ENCODE data around the gene KCNH3. TPM values are rescaled to one million over a fixed set of nuclear protein-coding genes. Genes with fewer than 3 reads are reported as not detected.

The KCNH3 gene
- total RNA-seq, 1 experiment from 2014 or later = 0.26 TPM

DNA sequence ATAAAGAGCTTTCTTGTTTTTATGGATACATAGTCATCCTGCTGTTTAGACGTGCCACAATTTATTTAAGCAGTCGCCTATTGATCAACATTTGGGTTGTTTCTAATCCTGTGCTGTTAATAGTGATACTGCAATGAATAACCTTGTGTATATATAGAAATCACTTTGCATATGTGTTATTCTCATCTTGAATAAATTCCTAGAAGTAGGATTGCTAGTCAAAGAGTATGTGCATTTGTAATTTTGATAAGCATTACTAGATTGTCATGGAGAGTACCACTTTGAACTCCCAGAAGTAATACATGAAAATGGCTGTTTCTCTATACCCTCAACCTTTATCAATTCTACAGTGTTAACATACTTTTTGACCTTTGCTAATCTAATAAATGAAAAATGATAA lies 44.9 kb upstream of the KCNH3 start:
- no peak overlapping the region for H2BK5ac ChIP-seq (ENCODE audit: insufficient read length, low read length)
- Mint-ChIP-seq H3K4me3 (no peak overlapping the region), H3K27ac (no peak overlapping the region), H3K9me3 (no peaks in the 10 kb centered on the region), H3K36me3 (ENCODE audit: insufficient read depth in 1 of 3, low read depth in 3 of 3) (peaks cover 11 to 32% (median 14%) of the 10 kb centered on the region in 3 experiments; a peak in 6 of 7 replicates), H3K4me1 (peaks cover 15 to 17% of the 10 kb centered on the region in 2 experiments), H3K27me3 (ENCODE audit: low read depth) (no peaks in the 10 kb centered on the region)
- WGBS (ENCODE audit: extremely low coverage, insufficient read length, low lambda C conversion rate) = no CpG with 5 or more reads among the region's 2 CpGs
- no peaks in the 10 kb centered on the region for H3K23me2 ChIP-seq (ENCODE audit: insufficient read length, low read depth, low read length, poor library complexity, severe bottlenecking)
- H3K4me1 ChIP-seq (ENCODE audit: insufficient read depth, low read length) = peaks cover 2% of the 10 kb centered on the region; the same call in 1 of the 2 replicates
- H3K27me3 ChIP-seq (ENCODE audit: insufficient read depth, low read length) = no peaks in the 10 kb centered on the region
- H4K20me1 ChIP-seq (ENCODE audit: control insufficient read depth, insufficient read depth, insufficient read length) = no peaks in the 10 kb centered on the region
- H3K4ac ChIP-seq (ENCODE audit: low read depth, low read length) = no peak overlapping the region
- no peaks in the 10 kb centered on the region for H3K79me2 ChIP-seq (ENCODE audit: insufficient read depth, low read length)
- no peak overlapping the region for H2BK20ac ChIP-seq (ENCODE audit: low read depth, low read length, poor library complexity, severe bottlenecking)
- no peak overlapping the region for H2AFZ ChIP-seq (ENCODE audit: low read length)
- H2AK5ac ChIP-seq (ENCODE audit: insufficient read length, low read length) = no peak overlapping the region
- H3K23ac ChIP-seq (ENCODE audit: insufficient read length, low read depth, low read length) = no peak overlapping the region
- H3K4me2 ChIP-seq (ENCODE audit: insufficient read depth, insufficient read length, low read length) = no peak overlapping the region
- H3K79me1 ChIP-seq (ENCODE audit: insufficient read depth, low read depth, low read length, poor library complexity, severe bottlenecking) = no peaks in the 10 kb centered on the region
- no peak overlapping the region for H3K56ac ChIP-seq (ENCODE audit: insufficient read length, low read depth, low read length)
- no peaks in the 10 kb centered on the region for H3K9me3 ChIP-seq (ENCODE audit: control insufficient read depth, low read depth, low read length)
- no peak for DNase-seq
- no peak overlapping the region for H3K18ac ChIP-seq (ENCODE audit: insufficient read length, low read depth, low read length)
- no peak overlapping the region for H3T11ph ChIP-seq (ENCODE audit: low read length)
- no peak overlapping the region for H4K5ac ChIP-seq (ENCODE audit: insufficient read length, low read depth, low read length)
- H2BK15ac ChIP-seq (ENCODE audit: low read depth, low read length) = no peak overlapping the region
- H4K91ac ChIP-seq (ENCODE audit: insufficient read length, low read depth, low read length) = no peak overlapping the region
- no peak overlapping the region for H3K14ac ChIP-seq (ENCODE audit: insufficient read depth, low read length)
- H2BK12ac ChIP-seq (ENCODE audit: insufficient read length, low read depth, low read length) = no peak overlapping the region
- H2BK120ac ChIP-seq (ENCODE audit: low read depth, low read length, poor library complexity, severe bottlenecking) = no peak overlapping the region
- H3K27ac ChIP-seq (ENCODE audit: insufficient read length, low read depth, low read length) = no peak overlapping the region
- no peak overlapping the region for H4K8ac ChIP-seq (replicated peaks; ENCODE audit: insufficient read length, low read depth, low read length)
- no peak for TF ChIP-seq CTCF (conservative IDR thresholded peaks at IDR 0.05)
- H3K9ac ChIP-seq (ENCODE audit: extremely low read depth, insufficient read length, low read length) = no peak overlapping the region

Data from H9 (cell line).